Prostate gland (tissue), 2 donors: ENCODE results near the gene CENPX. TPM values are rescaled to one million over a fixed set of nuclear protein-coding genes. Genes with fewer than 3 reads are reported as not detected.
A peak's percentile ranks its signal among the peaks of the same experiment; 100 is the strongest.
"Not testable (repeated sequence)": the region's sequence is repeated elsewhere in the genome, so short reads cannot be mapped to it uniquely, and the experiment has no call there.

Source experiments
- DNase-seq: peaks from one replicate; pipeline ENCODE4 v3.0.0-alpha.2; 2019; ENCODE audit warnings: low spot score
- H3K27ac ChIP-seq, 2 donors: fragments of 200-600 bp; sonication (generic); 2 replicates each; pipeline ENCODE4 v1.5.1; 2017 to 2019
- H3K27me3 ChIP-seq: fragments of 200-600 bp; sonication (generic); replicated peaks from 2 replicates; pipeline ENCODE4 v1.5.1; 2019; ENCODE audit not compliant: insufficient read depth
- H3K36me3 ChIP-seq, 2 donors: fragments of 200-600 bp; sonication (generic); 1 replicate in 1 of 2; 2 replicates in 1 of 2; pipeline versions ENCODE4 v1.5.1 to v1.8.1; 2017 to 2019
- H3K4me1 ChIP-seq: fragments of 200-600 bp; sonication (generic); replicated peaks from 2 replicates; pipeline ENCODE4 v1.5.1; 2019
- H3K4me3 ChIP-seq, 2 donors: fragments of 200-600 bp; sonication (generic); 2 replicates each; pipeline ENCODE4 v1.5.1; 2017 to 2019
- H3K9me3 ChIP-seq: fragments of 200-600 bp; sonication (generic); 2 replicates; pipeline ENCODE4 v1.5.1; 2017
- CTCF ChIP-seq, 4 experiments: fragments of 200-600 bp in 2 of 4; fragments of 450-650 bp in 2 of 4; sonication (generic) in 2 of 4; IDR thresholded peaks; 1 replicate in 3 of 4; 2 replicates in 1 of 4; pipeline ENCODE4 v1.5.1; 2016 to 2019; ENCODE audit warnings: antibody characterized with exemption in 4 of 4, mild to moderate bottlenecking in 2 of 4, moderate library complexity in 2 of 4
- POLR2A ChIP-seq: fragments of 450-650 bp; IDR thresholded peaks from one replicate; pipeline ENCODE4 v1.6.1; 2016; ENCODE audit warnings: antibody characterized with exemption, mild to moderate bottlenecking
- POLR2AphosphoS5 ChIP-seq: sonication (generic); formaldehyde crosslinking; IDR thresholded peaks from one replicate; pipeline ENCODE4 v1.6.1; 2017; ENCODE audit warnings: antibody characterized with exemption
- WGBS: methylation state at CpG from one replicate; pipeline ENCODE4 v1.1.5; 2018; 5-methylcytosine and 5-hydroxymethylcytosine counted together
- intact Hi-C: fragments of 100-400 bp; cut with DNase I; formaldehyde crosslinking; loops from one replicate; pipeline ENCODE4 v1.14.2; 2022
- total RNA-seq, 2 donors: library from RNA; depleted of rRNA; stranded (reverse); fragments of >200 nt; gene quantifications; one replicate each; pipeline ENCODE4 v1.1.0, GENCODE V29; 2016

The CENPX gene
- total RNA-seq, 2 donors from 2014 or later: 84.9 to 263 TPM

GRCh38 chr17:82042649-82043048, 20.0 kb upstream of the CENPX start:
- Histone ChIP-seq H3K4me1 (no peaks in the 10 kb centered on the region), H3K9me3 (no peaks in the 10 kb centered on the region), H3K36me3 (peaks cover 0 to 4% of the 10 kb centered on the region in 2 donors), H3K27ac (no peak overlapping the region), H3K4me3 (no peak overlapping the region), H3K27me3 (no peaks in the 10 kb centered on the region)
- WGBS: 96% methylated on average over 7 of the region's 9 CpGs
- TF ChIP-seq POLR2AphosphoS5: no peak
- TF ChIP-seq POLR2A: no peak
- TF ChIP-seq CTCF (IDR thresholded peaks at IDR 0.05): no peak
- intact Hi-C loops: no loop called here
- DNase-seq: no peak

- no peaks in the 10 kb centered on the region for H3K27me3 ChIP-seq
- H3K4me1 ChIP-seq: peaks cover 3% of the 10 kb centered on the region
- H3K9me3 ChIP-seq: no peaks in the 10 kb centered on the region
- no peak overlapping the region for H3K4me3 ChIP-seq
- TF ChIP-seq POLR2A: no peak
- no peak for TF ChIP-seq POLR2AphosphoS5
- no peak overlapping the region for H3K27ac ChIP-seq
- intact Hi-C loops: no loop called here
- no peak for DNase-seq
- no peaks in the 10 kb centered on the region for H3K36me3 ChIP-seq
- 80% methylated on average over 17 of the region's 17 CpGs for WGBS
These were observed 18.6 kb upstream of the CENPX start for GRCh38 chr17:82041144-82041814.

GRCh38 chr17:82039695-82040299, 17.1 kb upstream of the CENPX start:
- H3K36me3 ChIP-seq: no peaks in the 10 kb centered on the region
- 87% methylated on average over 8 of the region's 8 CpGs for WGBS
- intact Hi-C loops: loop anchor here (5.0 kb wide), 1 partner anchor 58 kb away; the partner anchor contains the start of gene FASN
- DNase-seq: no peak
- no peak overlapping the region for H3K4me3 ChIP-seq
- peaks cover 11% of the 10 kb centered on the region for H3K4me1 ChIP-seq
- no peak for TF ChIP-seq POLR2AphosphoS5
- TF ChIP-seq CTCF (IDR thresholded peaks at IDR 0.05): no peak
- no peak for TF ChIP-seq POLR2A
- no peaks in the 10 kb centered on the region for H3K27me3 ChIP-seq
- no peak overlapping the region for H3K27ac ChIP-seq
- H3K9me3 ChIP-seq: no peaks in the 10 kb centered on the region

- WGBS: 73% methylated on average over 16 of the region's 16 CpGs
- not testable (repeated sequence) for H3K4me3 ChIP-seq, H3K27me3 ChIP-seq, H3K9me3 ChIP-seq, H3K27ac ChIP-seq, H3K36me3 ChIP-seq, DNase-seq
- intact Hi-C loops: loop anchor here (5.0 kb wide), 1 partner anchor 58 kb away; the partner anchor contains the start of gene FASN
- H3K4me1 ChIP-seq: peaks cover 11% of the 10 kb centered on the region
These were observed 16.2 kb upstream of the CENPX start for GRCh38 chr17:82038796-82039409.

- Histone ChIP-seq H3K27ac (peak overlapping the region; percentile 96 to 99), H3K9me3 (no peaks in the 10 kb centered on the region), H3K4me1 (peaks cover 11% of the 10 kb centered on the region), H3K27me3 (no peaks in the 10 kb centered on the region), H3K4me3 (peak overlapping the region; percentile 72 to 81), H3K36me3 (no peaks in the 10 kb centered on the region)
- 5% methylated on average over 10 of the region's 10 CpGs for WGBS
- intact Hi-C loops: loop anchor here (5.0 kb wide), 1 partner anchor 59 kb away; the partner anchor contains the start of gene FASN
- TF ChIP-seq CTCF (IDR thresholded peaks at IDR 0.05): no peak
- no peak for TF ChIP-seq POLR2AphosphoS5
- no peak for TF ChIP-seq POLR2A
- no peak for DNase-seq
These were observed 15.2 kb upstream of the CENPX start for GRCh38 chr17:82037889-82038195.
